Measurements from ENCODE around the gene C4BPA.

GRCh38 chr1:207191776-207192175 is 87.7 kb downstream of the C4BPA start:
- no peak for TF ChIP-seq FOXM1 (IDR thresholded peaks at IDR 0.05; ENCODE audit: borderline replicate concordance, low read depth)
- no peak for TF ChIP-seq YY1 (IDR thresholded peaks at IDR 0.05; ENCODE audit: low read depth)
- no peak for TF ChIP-seq RAD21 (IDR thresholded peaks at IDR 0.05; ENCODE audit: low read depth)
- TF ChIP-seq EP300 (IDR thresholded peaks at IDR 0.05; ENCODE audit: borderline replicate concordance) = no peak
- no peak for TF ChIP-seq TAF1 (IDR thresholded peaks at IDR 0.05; ENCODE audit: low read depth)
- TF ChIP-seq ZBTB7A (IDR thresholded peaks at IDR 0.05; ENCODE audit: low read depth) = no peak
- TF ChIP-seq TEAD4 (IDR thresholded peaks at IDR 0.05) = no peak
- TF ChIP-seq NFIC (IDR thresholded peaks at IDR 0.05) = no peak
- TF ChIP-seq CREB1 (IDR thresholded peaks at IDR 0.05; ENCODE audit: low read depth) = no peak
- no peak for TF ChIP-seq EGR1 (IDR thresholded peaks at IDR 0.05)

Data from Ishikawa (cell line).